ENCODE data around the gene GLB1L3.
"Not testable (repeated sequence)": the region's sequence is repeated elsewhere in the genome, so short reads cannot be mapped to it uniquely, and the experiment has no call there.

GLB1L3 gene

DNA sequence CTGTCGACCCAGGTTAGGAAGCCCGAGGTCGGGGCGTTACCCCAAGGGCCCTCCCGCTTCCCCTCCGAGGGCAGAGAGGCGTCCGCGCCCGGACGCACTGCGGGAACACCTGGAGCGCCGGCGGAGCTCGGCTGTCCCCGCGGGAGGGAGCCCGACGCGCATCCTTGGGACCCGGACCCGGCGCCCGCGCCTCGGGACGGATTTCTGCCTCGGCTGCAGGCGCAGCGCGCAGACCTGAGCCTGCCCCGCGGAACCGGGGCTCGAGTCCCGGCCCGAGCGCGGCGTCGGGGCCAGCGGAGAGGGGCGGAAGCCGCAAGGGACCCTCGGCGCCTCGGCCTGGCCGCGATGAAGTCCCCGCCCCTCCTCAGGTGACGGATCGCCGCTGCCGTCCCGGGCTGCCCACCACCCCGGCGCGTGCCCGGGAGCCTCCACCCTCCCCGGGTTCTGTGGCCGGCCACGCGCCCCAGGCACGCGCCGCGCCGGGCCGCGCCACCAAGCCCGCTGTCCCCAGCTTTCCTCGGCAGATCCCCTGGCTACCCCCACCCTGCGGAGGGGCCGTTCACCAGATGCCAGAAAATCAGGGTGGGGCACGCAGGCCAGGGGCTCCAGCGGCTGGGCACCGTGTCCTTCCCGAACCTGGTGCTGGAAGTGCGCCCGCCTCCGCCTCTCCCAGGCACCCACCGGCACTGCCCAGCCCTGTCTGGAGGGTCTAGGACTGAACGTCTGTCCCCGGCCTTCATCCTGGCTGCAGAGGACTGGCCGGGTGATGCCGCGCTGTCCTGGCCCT lies 410 bp downstream of the GLB1L3 start:
- DNase-seq = no peak

DNA sequence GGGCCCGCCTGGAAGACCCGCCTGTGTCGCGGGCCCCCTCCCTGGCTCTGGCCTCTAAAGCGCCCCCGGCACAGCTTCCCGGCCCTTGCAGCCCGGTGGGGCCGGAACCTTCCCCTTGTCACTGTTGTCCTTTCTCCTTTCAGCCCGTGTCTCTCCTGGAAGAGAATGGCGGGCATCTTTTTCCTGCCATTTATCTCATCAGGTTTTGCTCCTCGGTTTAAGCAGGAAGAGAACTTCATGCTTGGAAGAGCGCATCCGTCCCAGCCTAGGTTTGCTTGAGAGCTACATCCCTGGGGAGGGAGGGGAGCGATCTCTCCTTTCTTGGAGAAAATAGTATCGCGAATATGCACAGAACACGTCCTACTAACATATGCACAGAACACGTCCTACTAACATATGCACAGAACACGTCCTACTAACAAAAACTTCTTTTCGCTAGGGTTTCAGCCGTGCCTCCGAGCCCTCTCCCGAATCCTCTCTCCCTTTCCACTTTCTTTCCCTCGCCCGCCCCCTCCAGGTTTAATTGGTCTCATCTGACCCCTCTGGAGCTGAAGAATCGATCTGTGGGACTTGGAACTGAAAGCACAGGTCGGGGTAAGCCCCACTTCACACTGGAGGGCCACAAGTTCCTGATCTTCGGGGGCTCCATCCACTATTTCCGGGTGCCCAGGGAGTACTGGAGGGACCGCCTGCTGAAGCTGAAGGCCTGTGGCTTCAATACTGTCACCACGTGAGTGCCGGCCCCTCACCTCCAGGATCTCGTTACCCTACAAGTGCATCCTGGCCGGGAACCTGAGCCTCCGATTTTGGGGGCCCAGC lies 1.2 kb downstream of the GLB1L3 start:
- no peak for DNase-seq

DNA sequence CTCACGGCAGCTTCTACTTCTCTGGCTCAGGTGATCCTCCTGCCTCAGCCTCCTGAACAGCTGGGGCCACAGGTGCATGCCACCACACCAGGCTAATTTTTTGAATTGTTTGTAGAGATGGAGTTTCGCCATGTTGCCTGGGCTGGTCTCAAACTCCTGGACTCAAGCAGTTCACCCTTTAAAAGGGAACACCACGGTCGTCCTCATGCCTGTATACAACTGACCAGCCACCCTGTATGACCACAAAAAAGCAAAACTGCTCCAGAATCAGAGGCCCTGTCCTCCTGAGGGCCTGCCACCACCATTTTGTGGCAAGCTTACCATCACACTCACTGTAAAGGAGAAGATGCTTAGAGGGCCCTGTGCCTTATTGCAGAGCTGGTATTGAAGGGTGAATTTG lies 2.2 kb downstream of the GLB1L3 start:
- no peak for DNase-seq

DNA sequence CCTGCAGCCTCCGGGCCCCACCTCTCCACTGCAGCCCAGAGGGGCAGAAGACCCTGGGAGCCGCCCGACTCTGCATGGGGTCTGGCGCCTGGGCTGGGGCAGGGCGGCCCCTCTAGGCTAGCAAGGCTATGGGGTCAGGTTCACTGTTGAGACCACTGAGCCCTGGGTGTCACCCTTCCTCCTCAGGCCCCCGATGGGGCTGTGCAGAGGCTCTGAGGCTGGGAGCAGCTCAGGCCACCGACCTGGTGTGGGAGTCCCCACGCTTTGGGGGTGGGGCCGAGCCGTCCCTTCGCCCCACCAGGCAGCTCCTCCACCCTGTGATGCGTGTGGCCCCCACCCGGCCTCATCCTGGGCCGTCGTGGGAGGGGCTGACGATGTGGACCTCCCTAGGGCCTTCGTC lies 5.5 kb downstream of the GLB1L3 start:
- DNase-seq = not testable (repeated sequence)

DNA sequence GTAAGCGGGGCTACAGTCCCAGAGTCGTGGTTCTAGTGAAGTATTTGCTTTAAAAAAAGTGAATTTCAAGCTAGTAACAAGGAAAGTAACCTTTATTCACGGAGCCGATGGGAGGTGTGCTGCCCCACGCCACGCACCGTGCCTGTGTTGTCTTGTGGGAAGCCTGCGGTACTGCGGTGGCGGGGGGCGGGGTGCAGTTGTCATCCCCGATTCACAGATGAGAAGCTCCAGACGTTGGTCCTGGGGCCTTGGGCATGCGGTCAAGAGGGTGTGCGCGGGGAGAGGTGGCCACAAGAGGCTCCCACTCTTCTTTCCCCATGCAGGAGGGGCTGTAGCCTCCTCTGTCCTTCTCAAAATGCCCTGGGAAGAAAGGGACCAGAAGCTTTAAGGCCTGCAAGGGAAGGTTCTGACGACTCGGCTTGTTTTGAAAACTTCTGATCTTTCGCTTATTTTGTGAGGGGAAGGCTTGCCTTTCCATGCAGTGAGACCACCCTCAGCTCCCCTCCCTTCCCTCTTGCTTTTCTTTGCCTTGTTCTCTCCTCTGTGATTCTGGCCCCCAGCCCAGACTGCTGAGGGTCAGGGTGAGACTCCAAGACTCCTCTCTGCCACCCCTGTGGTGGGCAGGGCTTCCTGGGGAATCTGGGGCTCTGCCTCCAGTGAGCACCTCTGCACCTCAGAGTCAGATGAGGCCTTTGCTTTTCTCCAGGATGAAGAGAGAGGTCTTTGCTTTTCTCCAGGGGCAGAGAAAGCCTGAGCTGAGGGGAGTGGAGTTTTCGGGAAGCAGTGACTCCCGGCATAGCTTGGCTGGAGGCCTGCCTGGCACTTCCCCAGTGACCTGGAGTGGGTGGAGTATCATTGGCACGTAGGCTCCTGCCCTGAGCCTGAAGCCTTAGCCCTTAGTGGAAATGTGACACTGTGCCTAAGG lies 6.2 kb downstream of the GLB1L3 start:
- no peak for DNase-seq

DNA sequence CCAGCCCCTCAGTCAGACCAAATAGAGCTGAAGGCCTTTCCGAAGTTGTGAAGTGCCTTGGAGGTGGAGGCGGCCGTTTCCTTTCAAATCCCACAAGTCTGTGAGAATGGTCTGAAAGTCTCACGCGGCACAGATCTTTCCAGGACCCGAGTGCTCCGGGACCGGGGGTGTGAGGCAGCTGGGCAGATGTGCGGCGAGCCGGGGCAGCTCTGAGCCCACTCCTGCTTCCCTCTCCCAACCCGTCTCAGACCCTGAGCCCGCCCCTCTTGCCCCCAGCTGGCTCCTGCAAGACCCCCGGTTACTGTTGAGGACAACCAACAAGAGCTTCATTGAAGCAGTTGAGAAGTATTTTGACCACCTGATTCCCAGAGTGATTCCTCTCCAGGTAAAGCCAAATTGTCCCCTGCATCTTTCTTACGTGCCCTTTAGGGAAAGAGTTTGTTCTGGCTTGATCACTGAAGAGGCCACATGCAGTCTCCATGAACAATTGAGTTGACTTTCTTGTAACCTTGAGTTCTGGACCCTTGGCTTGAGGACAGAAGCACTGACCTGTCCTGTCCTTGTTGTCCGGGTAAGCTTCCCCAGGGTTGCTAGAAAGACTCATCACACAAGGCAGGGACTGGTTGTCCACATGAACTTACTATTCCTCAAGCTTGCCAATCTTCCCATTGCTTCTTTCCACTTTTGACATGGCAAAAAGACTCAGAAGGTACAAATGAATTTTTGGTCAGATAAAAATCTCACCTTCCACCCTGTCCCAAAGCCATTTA lies 7.5 kb downstream of the GLB1L3 start:
- no peak for DNase-seq

DNA sequence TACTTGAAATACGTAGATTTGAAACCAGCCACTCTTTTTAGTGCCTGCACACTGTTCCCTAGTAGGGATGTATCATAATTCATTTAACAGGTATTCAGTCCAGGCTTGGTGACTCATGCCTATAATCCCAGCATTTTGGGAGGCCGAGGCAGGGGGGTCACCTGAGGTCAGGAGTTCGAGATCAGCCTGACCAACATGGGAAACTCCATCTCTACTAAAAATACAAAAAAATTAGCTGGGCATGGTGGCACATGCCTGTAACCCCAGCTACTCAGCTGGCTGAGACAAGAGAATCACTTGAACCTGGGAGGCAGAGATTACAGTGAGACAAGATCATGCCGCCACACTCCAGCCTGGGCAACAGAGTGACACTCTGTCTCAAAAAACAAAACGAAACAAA lies 8.2 kb downstream of the GLB1L3 start:
- not testable (repeated sequence) for DNase-seq

DNA sequence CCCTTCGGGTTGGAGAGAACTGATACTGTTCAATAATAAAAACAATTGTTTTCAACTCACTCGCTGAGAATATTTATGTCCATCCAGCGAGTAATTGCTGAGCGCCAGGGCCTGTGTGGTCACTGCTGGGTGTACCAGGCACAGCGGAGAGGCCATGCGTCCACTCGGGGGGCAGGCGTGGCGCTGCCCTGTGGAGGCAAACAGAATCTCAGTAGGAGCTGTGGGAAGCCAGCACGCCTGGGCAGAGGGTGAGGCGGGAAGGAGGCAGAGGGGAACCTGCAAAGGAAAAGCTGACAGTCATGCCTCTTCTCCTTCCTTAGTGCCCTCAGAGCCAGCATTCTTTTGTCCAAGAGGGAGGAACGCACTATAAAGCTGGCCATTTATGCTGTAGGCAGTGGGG lies 11.4 kb downstream of the GLB1L3 start:
- no peak for DNase-seq

DNA sequence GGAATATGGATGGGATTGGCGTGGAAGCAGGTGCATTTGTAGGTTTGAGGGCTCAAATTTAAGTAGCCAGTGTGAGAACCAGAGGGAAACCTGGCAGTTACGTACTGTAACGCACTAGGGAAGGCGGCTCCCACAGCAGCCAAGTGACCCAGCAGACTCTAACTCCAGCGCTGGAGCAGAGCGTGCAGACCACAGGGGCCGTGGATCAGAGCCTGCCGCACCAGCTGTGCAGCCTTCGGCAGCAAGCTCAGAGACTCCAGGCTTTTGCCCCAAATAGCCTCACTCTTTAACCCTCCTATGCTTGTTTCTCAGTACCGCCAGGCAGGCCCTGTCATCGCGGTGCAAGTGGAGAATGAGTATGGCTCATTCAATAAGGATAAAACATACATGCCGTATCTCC lies 12.3 kb downstream of the GLB1L3 start:
- no peak for DNase-seq

DNA sequence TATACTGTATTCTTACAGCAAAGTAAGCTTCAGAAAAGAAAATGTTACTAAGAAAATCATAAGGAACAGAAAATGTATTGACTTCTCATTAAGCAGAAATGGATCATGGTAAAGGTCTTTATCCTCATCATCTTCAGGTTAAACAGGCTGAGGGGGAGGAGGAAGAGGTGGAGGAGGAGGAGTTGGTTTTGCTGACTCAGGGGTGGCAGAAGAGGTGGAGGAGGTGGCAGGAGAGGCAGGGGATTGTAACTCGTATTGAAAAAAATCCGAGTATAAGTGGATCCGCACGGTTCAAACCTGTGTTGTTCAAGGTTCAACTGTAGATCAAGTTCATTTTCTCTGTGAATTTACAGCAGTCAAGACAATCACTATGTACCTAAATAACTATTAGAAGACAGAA lies 13.0 kb downstream of the GLB1L3 start:
- DNase-seq = no peak

DNA sequence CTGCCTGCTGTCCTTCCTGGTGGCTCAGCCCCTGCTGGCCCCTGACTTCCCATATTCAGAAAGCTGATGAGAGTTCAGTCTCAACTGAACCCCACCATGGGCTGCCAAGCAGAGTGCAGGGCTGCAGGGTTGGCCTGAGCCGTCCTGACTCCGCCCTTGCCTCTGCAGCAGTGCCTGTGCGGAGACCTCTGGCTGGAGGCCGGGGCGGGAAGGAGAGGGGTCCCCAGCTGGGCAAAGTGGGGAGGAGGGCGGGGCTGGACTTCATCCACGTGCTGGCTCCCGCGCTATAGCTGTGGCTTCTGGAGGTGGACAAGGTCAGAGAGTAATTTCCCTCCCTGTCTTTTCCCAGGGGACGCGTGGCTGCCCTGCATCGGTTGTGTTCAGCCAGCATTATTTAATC lies 13.6 kb downstream of the GLB1L3 start:
- DNase-seq = no peak

DNA sequence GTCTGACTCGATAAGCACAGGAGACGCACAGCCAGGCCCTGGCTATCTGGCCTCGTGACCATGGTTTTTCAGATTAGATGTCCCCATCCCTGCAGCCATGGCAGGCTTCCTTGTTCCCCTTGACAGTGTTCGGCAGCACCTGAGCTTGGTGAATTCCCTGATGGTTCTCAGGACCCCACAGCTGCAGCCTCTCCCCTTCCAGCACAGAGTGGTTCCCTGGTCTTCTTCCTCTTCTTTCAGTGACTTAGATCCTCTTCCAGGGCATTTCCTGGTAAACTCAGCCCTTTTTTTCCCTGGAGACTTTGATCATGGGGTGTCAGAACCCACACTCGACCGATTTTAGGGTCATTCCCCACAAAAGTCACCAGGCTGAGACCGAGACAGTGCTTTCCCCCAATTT lies 14.5 kb downstream of the GLB1L3 start:
- no peak for DNase-seq

DNA sequence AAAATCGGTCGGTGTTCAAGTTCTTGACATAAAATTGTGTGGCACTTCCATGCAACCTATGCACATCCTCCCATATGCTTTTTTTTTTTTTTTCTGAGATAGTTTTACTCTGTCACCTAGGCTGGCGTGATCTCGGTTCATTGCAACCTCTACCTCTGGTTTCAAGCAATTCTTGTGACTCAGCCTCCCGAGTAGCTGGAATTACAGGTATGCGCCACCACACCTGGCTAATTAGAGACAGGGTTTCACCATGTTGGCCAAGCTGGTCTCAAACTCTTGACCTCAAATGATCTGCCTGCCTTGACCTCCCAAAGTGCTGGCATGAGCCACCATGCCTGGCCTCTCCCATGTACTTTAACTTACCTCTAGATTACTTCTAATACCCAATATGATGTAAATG lies 15.0 kb downstream of the GLB1L3 start:
- no peak for DNase-seq

DNA sequence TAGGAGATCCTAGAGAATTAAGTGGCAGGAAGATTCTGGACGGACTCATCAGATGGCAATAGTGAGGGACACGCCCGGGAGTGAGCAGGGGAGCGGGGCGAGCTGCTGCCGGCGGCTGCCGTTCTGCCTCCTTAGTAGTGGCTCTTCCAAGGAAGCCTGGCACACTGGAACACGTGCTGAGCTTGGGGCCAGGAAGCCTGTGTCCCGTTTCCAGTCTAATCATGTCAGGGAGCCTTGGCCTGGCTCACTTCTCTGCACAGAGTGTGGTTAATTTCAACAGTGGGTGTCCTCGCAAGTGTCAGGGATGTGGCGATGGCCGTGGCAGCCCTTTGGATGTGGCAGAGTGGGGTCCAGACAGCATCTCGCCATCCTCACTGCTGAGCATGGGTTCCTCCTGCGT lies 16.5 kb downstream of the GLB1L3 start:
- no peak for DNase-seq

DNA sequence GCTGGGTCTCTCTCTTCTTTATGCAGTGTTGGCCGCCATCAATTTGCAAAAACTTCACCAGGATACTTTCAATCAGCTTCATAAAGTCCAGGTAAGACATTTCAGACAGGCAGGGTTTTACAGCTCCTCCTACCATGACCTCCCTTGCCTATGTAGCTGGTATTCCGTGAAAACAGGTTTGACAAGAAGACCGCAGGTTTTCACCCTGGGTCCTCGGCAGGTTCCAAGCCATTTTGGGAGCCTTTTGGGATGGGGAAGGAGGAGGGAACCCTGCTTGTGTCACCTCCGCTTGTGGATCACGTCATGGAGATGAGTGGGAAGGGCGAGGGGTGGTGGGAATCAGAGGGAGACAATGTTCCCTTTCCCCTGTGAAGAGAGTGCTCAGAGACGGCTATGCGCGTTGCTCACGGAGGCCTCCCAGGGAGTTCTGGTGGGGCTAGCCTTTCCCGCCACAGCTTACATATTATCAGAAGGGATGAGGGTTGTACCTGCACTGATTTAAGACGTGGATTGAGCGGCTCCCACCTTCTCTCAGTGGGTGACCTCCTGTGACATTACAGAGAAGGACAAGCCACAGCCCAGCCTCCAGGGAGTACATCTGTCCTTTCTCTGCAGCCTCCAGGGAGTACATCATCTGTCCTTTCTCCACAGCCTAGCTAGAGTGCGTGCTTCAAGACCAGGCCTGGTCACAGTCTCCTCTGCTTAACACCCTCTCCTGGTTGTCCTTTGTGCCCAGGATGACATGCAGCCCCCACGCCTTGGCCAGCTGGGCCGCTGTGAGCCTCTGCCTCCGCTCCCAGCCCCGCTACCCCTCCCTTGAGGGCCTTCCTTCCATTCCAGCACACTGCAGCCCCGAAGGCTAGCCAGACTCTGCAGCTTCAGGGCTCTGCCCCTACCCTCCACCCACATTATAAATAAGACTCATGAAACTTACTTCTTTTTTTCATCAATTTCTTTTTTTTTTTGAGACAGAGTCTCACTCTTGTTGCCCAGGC lies 17.2 kb downstream of the GLB1L3 start:
- no peak for DNase-seq

DNA sequence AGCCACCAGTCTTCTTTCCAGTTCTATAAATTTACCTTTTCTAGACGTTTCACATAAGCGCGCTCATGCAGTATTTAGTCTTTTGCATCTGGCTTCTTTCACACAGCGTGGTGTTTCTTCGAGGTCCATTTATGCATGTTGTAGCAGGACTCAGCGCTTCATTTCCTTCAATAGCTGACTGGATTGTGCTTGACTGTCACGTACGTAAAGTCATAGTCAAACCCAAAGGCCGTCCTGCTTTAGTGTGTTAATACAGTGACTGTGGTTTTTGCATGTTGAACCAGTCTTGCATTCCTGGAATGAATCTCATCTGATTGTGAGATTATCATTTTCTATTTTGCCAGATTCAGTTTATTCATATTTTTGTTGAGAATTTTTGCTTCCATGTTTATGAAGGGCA lies 18.5 kb downstream of the GLB1L3 start:
- no peak for DNase-seq

DNA sequence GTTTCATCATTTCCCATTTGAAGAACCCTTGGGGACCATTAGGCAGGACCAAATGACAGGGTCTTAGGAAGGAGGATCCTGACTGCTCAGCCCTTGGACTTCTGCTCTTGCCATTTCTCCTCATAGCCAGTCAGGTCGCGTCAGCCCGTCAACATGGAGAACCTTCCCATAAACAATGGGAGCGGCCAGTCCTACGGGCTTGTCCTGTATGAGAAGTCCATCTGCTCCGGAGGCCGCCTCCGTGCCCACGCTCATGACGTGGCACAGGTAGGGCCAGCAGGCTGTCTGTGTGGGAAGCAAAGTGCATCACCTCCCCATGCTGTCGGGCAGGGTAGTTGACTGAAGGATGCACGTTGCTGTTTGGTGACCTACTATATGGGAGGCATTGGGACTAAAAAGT lies 36.0 kb downstream of the GLB1L3 start:
- DNase-seq = no peak

DNA sequence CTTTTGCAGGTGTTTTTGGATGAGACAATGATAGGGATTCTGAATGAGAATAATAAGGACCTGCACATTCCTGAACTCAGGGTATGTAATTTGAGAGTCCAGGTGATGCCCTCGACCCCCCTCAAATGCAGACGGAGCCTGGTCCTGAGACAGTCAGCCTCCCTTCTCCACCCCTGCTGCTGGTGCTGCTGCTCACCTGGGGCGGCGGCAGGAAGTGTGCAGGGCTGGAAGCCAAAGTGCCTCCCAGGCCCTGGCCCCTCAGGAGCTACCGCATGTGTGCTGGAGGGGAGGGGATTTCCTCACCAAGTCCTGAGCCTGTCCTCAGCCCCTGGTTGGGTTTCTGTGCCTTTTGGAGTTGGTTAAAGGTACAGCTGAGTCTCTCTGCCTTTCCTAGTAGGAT lies 36.6 kb downstream of the GLB1L3 start:
- no peak for DNase-seq

DNA sequence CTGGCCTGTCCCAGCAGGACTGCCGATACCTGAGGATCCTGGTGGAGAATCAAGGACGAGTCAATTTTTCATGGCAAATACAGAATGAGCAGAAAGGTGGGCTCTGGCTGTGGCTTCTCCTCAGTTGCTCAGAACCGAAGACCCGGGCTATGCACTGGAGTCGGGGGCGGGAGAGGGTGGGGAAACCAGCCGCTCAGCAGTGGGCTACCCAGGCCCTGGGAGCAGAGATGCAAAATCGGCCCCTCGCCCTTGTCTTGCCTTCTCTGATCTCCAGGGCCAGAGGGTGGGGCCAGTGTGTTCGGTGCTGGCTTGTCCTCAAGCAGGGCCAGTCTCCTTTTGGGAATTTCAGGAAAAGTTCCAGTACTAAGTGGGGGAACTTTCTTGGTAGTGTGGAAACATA lies 37.2 kb downstream of the GLB1L3 start:
- no peak for DNase-seq

DNA sequence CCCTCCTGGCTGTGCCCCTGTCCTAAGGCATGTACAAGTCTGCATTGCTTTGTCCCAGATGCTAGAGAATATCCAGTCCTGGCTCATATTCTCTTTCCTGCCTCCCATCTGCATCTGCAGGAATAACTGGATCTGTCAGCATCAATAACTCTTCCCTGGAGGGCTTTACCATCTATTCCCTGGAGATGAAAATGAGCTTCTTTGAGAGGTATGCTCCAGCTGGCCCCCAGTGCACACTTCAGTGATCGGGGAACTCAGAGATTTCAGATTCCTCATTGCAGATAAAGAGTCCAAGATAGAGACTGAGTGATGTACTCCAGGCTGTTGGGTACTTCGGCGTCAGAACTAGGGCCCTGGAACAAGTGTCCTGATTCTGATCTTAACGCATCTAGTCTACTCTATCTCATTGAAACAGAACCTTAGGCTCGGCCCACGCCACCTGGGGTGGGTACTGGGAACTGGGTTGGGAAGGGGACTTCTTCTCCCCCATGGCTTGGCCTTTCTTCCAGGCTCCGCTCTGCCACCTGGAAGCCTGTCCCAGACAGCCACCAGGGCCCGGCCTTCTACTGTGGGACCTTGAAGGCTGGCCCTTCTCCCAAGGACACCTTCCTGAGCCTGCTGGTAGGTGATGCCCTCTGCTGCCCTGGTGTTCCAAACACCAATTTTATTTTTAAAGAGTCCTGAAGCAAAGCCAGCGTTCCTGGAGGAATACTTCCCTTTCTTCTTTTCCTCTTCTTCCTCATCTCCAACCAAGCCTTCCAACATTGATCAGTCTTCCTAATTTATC lies 37.8 kb downstream of the GLB1L3 start:
- DNase-seq = no peak

All from NCI-H2029 (cell line).